Measurements from ENCODE around the gene RTL1.

The RTL1 gene

DNA sequence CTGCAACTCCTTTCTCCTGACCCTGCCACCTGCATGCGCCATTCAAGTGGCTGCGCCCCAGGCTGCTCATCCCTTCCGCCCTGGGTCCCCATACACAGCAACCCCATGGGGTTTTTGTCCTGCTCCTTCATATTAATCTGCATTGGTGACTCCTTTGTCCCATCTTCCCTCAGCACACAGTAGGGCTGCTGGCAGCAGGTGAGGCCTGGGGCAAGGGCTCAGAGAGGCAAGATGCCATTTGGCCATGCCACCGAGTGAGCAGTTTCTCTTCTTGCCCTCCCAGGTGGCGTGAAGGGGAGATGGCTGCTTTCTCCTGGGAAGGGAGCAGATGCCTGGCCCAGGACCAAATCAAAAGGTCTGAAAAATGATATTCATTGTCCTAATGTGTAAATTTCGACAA lies 9.1 kb downstream of the RTL1 start:
- Histone ChIP-seq H3K9me3 (ENCODE audit: insufficient read depth, low read length, severe bottlenecking) (no peaks in the 10 kb centered on the region), H3K27ac (ENCODE audit: low read length) (no peak overlapping the region), H3K4me1 (ENCODE audit: insufficient read depth, low read length) (no peaks in the 10 kb centered on the region), H2AFZ (ENCODE audit: low read depth, low read length) (no peak overlapping the region), H3K4me2 (ENCODE audit: insufficient read depth, low read length) (no peak overlapping the region), H3K36me3 (ENCODE audit: insufficient read depth, low read length) (no peaks in the 10 kb centered on the region), H3K27me3 (ENCODE audit: insufficient read depth, low read length, poor library complexity) (peaks cover 28% of the 10 kb centered on the region), H3K9ac (ENCODE audit: low read depth, low read length) (no peak overlapping the region), H4K20me1 (ENCODE audit: insufficient read depth, low read length) (no peaks in the 10 kb centered on the region), H3K4me3 (ENCODE audit: low read depth in 1 of 2, low read length in 2 of 2) (no peak overlapping the region), H3K79me2 (ENCODE audit: insufficient read depth, low read length) (no peaks in the 10 kb centered on the region)
- no peak for TF ChIP-seq EZH2 (IDR thresholded peaks at IDR 0.05; ENCODE audit: borderline replicate concordance, low read depth, low read length, severe bottlenecking)
- TF ChIP-seq, protein P1, sequence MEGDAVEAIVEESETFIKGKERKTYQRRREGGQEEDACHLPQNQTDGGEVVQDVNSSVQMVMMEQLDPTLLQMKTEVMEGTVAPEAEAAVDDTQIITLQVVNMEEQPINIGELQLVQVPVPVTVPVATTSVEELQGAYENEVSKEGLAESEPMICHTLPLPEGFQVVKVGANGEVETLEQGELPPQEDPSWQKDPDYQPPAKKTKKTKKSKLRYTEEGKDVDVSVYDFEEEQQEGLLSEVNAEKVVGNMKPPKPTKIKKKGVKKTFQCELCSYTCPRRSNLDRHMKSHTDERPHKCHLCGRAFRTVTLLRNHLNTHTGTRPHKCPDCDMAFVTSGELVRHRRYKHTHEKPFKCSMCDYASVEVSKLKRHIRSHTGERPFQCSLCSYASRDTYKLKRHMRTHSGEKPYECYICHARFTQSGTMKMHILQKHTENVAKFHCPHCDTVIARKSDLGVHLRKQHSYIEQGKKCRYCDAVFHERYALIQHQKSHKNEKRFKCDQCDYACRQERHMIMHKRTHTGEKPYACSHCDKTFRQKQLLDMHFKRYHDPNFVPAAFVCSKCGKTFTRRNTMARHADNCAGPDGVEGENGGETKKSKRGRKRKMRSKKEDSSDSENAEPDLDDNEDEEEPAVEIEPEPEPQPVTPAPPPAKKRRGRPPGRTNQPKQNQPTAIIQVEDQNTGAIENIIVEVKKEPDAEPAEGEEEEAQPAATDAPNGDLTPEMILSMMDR (IDR thresholded peaks at IDR 0.05; ENCODE audit: borderline replicate concordance, extremely low read depth, low read length, poor library complexity, severe bottlenecking): no peak
- ATAC-seq (ENCODE audit: insufficient read depth, low read depth): no peak
- DNase-seq: peak; percentile 3

GRCh38 chr14:100893760-100894159 lies 9.8 kb downstream of the RTL1 start:
- no peak for TF ChIP-seq EZH2 (IDR thresholded peaks at IDR 0.05; ENCODE audit: borderline replicate concordance, low read depth, low read length, severe bottlenecking)
- Histone ChIP-seq H3K4me2 (ENCODE audit: insufficient read depth, low read length) (no peak overlapping the region), H3K79me2 (ENCODE audit: insufficient read depth, low read length) (no peaks in the 10 kb centered on the region), H4K20me1 (ENCODE audit: insufficient read depth, low read length) (no peaks in the 10 kb centered on the region), H2AFZ (ENCODE audit: low read depth, low read length) (no peak overlapping the region), H3K9ac (ENCODE audit: low read depth, low read length) (no peak overlapping the region), H3K9me3 (ENCODE audit: insufficient read depth, low read length, severe bottlenecking) (no peaks in the 10 kb centered on the region), H3K27ac (ENCODE audit: low read length) (no peak overlapping the region), H3K36me3 (ENCODE audit: insufficient read depth, low read length) (no peaks in the 10 kb centered on the region), H3K4me3 (ENCODE audit: low read depth in 1 of 2, low read length in 2 of 2) (no peak overlapping the region), H3K27me3 (ENCODE audit: insufficient read depth, low read length, poor library complexity) (peaks cover 24% of the 10 kb centered on the region), H3K4me1 (ENCODE audit: insufficient read depth, low read length) (no peaks in the 10 kb centered on the region)
- no peak for ATAC-seq (ENCODE audit: insufficient read depth, low read depth)
- no peak for DNase-seq

GRCh38 chr14:100893228-100893601 lies 10.3 kb downstream of the RTL1 start:
- H3K9me3 ChIP-seq (ENCODE audit: insufficient read depth, low read length, severe bottlenecking): no peaks in the 10 kb centered on the region
- H3K36me3 ChIP-seq (ENCODE audit: insufficient read depth, low read length): no peaks in the 10 kb centered on the region
- DNase-seq (no peak), ATAC-seq (ENCODE audit: insufficient read depth, low read depth) (no peak)
- no peak overlapping the region for H3K4me3 ChIP-seq (ENCODE audit: low read depth in 1 of 2, low read length in 2 of 2)
- no peak overlapping the region for H3K9ac ChIP-seq (ENCODE audit: low read depth, low read length)
- TF ChIP-seq, protein P1 (IDR thresholded peaks at IDR 0.05; ENCODE audit: borderline replicate concordance, extremely low read depth, low read length, poor library complexity, severe bottlenecking): no peak
- TF ChIP-seq EZH2 (IDR thresholded peaks at IDR 0.05; ENCODE audit: borderline replicate concordance, low read depth, low read length, severe bottlenecking): no peak
- H4K20me1 ChIP-seq (ENCODE audit: insufficient read depth, low read length): no peaks in the 10 kb centered on the region
- H2AFZ ChIP-seq (ENCODE audit: low read depth, low read length): no peak overlapping the region
- H3K27ac ChIP-seq (ENCODE audit: low read length): no peak overlapping the region
- H3K4me2 ChIP-seq (ENCODE audit: insufficient read depth, low read length): no peak overlapping the region
- no peaks in the 10 kb centered on the region for H3K79me2 ChIP-seq (ENCODE audit: insufficient read depth, low read length)
- H3K4me1 ChIP-seq (ENCODE audit: insufficient read depth, low read length): no peaks in the 10 kb centered on the region
- peaks cover 19% of the 10 kb centered on the region for H3K27me3 ChIP-seq (ENCODE audit: insufficient read depth, low read length, poor library complexity)

DNA sequence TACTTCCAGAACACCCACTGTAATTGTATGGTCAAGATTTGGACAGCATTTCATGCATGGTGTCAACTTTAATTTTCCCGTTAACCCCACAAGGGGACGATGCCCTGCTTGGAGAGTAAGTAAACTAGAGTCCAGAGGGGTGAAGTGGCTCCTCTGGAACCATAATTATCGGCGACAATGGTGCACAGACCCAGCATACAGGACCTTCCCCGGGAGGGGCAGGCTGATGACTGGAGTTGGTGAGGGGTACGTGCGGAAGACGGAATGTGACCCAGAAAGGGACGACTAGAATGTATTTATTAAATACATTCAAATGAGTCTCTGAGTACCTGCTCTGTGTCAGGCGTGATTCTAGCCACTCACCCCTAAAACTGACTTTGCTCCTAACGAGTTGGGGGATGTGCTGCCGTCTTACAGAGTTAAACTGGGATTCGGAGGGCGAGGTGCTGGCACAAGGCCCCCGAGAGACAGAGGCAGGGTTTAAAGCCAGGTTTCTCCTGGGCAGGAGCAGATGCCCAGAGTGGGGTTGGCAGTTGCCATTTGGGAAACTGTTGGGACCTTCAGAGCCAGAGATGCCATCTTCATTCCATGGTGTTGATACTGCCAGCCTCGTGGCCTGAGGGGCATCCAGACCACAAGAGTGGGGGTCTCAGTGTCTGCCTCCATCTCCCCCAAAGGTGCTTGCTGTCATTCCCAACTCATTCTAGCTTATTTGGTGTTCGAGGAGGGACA lies 10.9 kb downstream of the RTL1 start:
- ATAC-seq (ENCODE audit: insufficient read depth, low read depth): no peak
- no peak overlapping the region for H3K4me2 ChIP-seq (ENCODE audit: insufficient read depth, low read length)

More for the DNA sequence above, 10.9 kb downstream of the RTL1 start:
- peak; percentile 1 for DNase-seq
- no peak overlapping the region for H3K27ac ChIP-seq (ENCODE audit: low read length)
- no peak overlapping the region for H2AFZ ChIP-seq (ENCODE audit: low read depth, low read length)
- H3K9me3 ChIP-seq (ENCODE audit: insufficient read depth, low read length, severe bottlenecking): no peaks in the 10 kb centered on the region
- no peak for TF ChIP-seq EZH2 (IDR thresholded peaks at IDR 0.05; ENCODE audit: borderline replicate concordance, low read depth, low read length, severe bottlenecking)
- TF ChIP-seq, protein P1 (IDR thresholded peaks at IDR 0.05; ENCODE audit: borderline replicate concordance, extremely low read depth, low read length, poor library complexity, severe bottlenecking): no peak
- H4K20me1 ChIP-seq (ENCODE audit: insufficient read depth, low read length): no peaks in the 10 kb centered on the region
- H3K4me3 ChIP-seq (ENCODE audit: low read depth in 1 of 2, low read length in 2 of 2): no peak overlapping the region
- no peaks in the 10 kb centered on the region for H3K4me1 ChIP-seq (ENCODE audit: insufficient read depth, low read length)
- no peak overlapping the region for H3K9ac ChIP-seq (ENCODE audit: low read depth, low read length)
- H3K36me3 ChIP-seq (ENCODE audit: insufficient read depth, low read length): no peaks in the 10 kb centered on the region
- H3K79me2 ChIP-seq (ENCODE audit: insufficient read depth, low read length): no peaks in the 10 kb centered on the region
- H3K27me3 ChIP-seq (ENCODE audit: insufficient read depth, low read length, poor library complexity): peaks cover 22% of the 10 kb centered on the region

All from DND-41 (cell line).